ENCODE measurements around the gene PCF11. TPM values are rescaled to one million over a fixed set of nuclear protein-coding genes. Genes with fewer than 3 reads are reported as not detected.

PCF11 gene
- total RNA-seq, 1 donor from 2014 or later: 40.7 TPM

GRCh38 chr11:83150450-83150849, 6.5 kb upstream of the PCF11 start:
- Histone ChIP-seq H3K9me3 (ENCODE audit: insufficient read depth, low read depth, low read length) (no peaks in the 10 kb centered on the region), H3K27ac (ENCODE audit: low read depth, low read length) (no peak overlapping the region), H3K79me2 (ENCODE audit: insufficient read depth, low read length) (no peaks in the 10 kb centered on the region), H3K4me2 (ENCODE audit: low read length) (no peak overlapping the region), H3K4me3 (ENCODE audit: insufficient read depth, low read depth, low read length) (no peak overlapping the region), H4K20me1 (ENCODE audit: insufficient read depth, low read length) (no peaks in the 10 kb centered on the region), H3K9ac (ENCODE audit: low read length) (no peak overlapping the region), H3K27me3 (ENCODE audit: insufficient read depth, low read length) (no peaks in the 10 kb centered on the region), H2AFZ (ENCODE audit: low read depth, low read length) (no peak overlapping the region), H3K4me1 (ENCODE audit: insufficient read depth, low read length) (no peaks in the 10 kb centered on the region), H3K36me3 (ENCODE audit: insufficient read depth, low read length) (no peaks in the 10 kb centered on the region)
- Mint-ChIP-seq H3K9me3 (ENCODE audit: unreplicated experiment) (no peaks in the 10 kb centered on the region), H3K4me3 (ENCODE audit: unreplicated experiment) (no peak overlapping the region), H3K4me1 (ENCODE audit: low read depth, unreplicated experiment) (peaks cover 5% of the 10 kb centered on the region), H3K36me3 (ENCODE audit: low read depth, unreplicated experiment) (no peaks in the 10 kb centered on the region), H3K27me3 (ENCODE audit: low read depth, unreplicated experiment) (no peaks in the 10 kb centered on the region), H3K27ac (ENCODE audit: unreplicated experiment) (no peak overlapping the region)
- no peak for DNase-seq (ENCODE audit: low read depth)
- TF ChIP-seq CTCF (IDR thresholded peaks at IDR 0.05; ENCODE audit: insufficient read depth, low read depth, low read length): no peak
- FAIRE-seq: no peak

- Mint-ChIP-seq H3K27me3 (ENCODE audit: low read depth, unreplicated experiment) (no peaks in the 10 kb centered on the region), H3K4me1 (ENCODE audit: low read depth, unreplicated experiment) (peaks cover 5% of the 10 kb centered on the region), H3K4me3 (ENCODE audit: unreplicated experiment) (no peak overlapping the region), H3K36me3 (ENCODE audit: low read depth, unreplicated experiment) (no peaks in the 10 kb centered on the region), H3K27ac (ENCODE audit: unreplicated experiment) (no peak overlapping the region), H3K9me3 (ENCODE audit: unreplicated experiment) (no peaks in the 10 kb centered on the region)
- Histone ChIP-seq H2AFZ (ENCODE audit: low read depth, low read length) (no peak overlapping the region), H3K9ac (ENCODE audit: low read length) (no peak overlapping the region), H3K36me3 (ENCODE audit: insufficient read depth, low read length) (no peaks in the 10 kb centered on the region), H3K4me2 (ENCODE audit: low read length) (no peak overlapping the region), H3K79me2 (ENCODE audit: insufficient read depth, low read length) (no peaks in the 10 kb centered on the region), H3K4me3 (ENCODE audit: insufficient read depth, low read depth, low read length) (no peak overlapping the region), H3K27ac (ENCODE audit: low read depth, low read length) (no peak overlapping the region), H3K27me3 (ENCODE audit: insufficient read depth, low read length) (no peaks in the 10 kb centered on the region), H3K4me1 (ENCODE audit: insufficient read depth, low read length) (no peaks in the 10 kb centered on the region), H4K20me1 (ENCODE audit: insufficient read depth, low read length) (no peaks in the 10 kb centered on the region), H3K9me3 (ENCODE audit: insufficient read depth, low read depth, low read length) (no peaks in the 10 kb centered on the region)
- no peak for FAIRE-seq
- DNase-seq (ENCODE audit: low read depth): no peak
- TF ChIP-seq EZH2 (IDR thresholded peaks at IDR 0.05; ENCODE audit: insufficient read depth, low read length) (no peak), CTCF (IDR thresholded peaks at IDR 0.05; ENCODE audit: insufficient read depth, low read depth, low read length) (no peak)
Measured at GRCh38 chr11:83151274-83151977, 5.5 kb upstream of the PCF11 start.

GRCh38 chr11:83152264-83152663, 4.7 kb upstream of the PCF11 start:
- no peak overlapping the region for H3K27ac Mint-ChIP-seq (ENCODE audit: unreplicated experiment)
- FAIRE-seq: no peak
- H3K36me3 Mint-ChIP-seq (ENCODE audit: low read depth, unreplicated experiment): no peaks in the 10 kb centered on the region

More at GRCh38 chr11:83152264-83152663, 4.7 kb upstream of the PCF11 start:
- no peaks in the 10 kb centered on the region for H3K27me3 Mint-ChIP-seq (ENCODE audit: low read depth, unreplicated experiment)
- Histone ChIP-seq H3K9me3 (ENCODE audit: insufficient read depth, low read depth, low read length) (no peaks in the 10 kb centered on the region), H2AFZ (ENCODE audit: low read depth, low read length) (no peak overlapping the region), H3K27me3 (ENCODE audit: insufficient read depth, low read length) (no peaks in the 10 kb centered on the region), H3K27ac (ENCODE audit: low read depth, low read length) (no peak overlapping the region), H3K4me3 (ENCODE audit: insufficient read depth, low read depth, low read length) (no peak overlapping the region), H3K4me1 (ENCODE audit: insufficient read depth, low read length) (no peaks in the 10 kb centered on the region), H3K79me2 (ENCODE audit: insufficient read depth, low read length) (peaks cover 3% of the 10 kb centered on the region), H3K4me2 (ENCODE audit: low read length) (no peak overlapping the region), H3K36me3 (ENCODE audit: insufficient read depth, low read length) (no peaks in the 10 kb centered on the region), H3K9ac (ENCODE audit: low read length) (no peak overlapping the region), H4K20me1 (ENCODE audit: insufficient read depth, low read length) (peaks cover 2% of the 10 kb centered on the region)
- TF ChIP-seq CTCF (IDR thresholded peaks at IDR 0.05; ENCODE audit: insufficient read depth, low read depth, low read length) (no peak), EZH2 (IDR thresholded peaks at IDR 0.05; ENCODE audit: insufficient read depth, low read length) (no peak)
- no peak for DNase-seq (ENCODE audit: low read depth)
- peaks cover 5% of the 10 kb centered on the region for H3K4me1 Mint-ChIP-seq (ENCODE audit: low read depth, unreplicated experiment)
- no peaks in the 10 kb centered on the region for H3K9me3 Mint-ChIP-seq (ENCODE audit: unreplicated experiment)
- no peak overlapping the region for H3K4me3 Mint-ChIP-seq (ENCODE audit: unreplicated experiment)

Data from astrocyte (in vitro differentiated cells and primary cell).